ENCODE results near the gene PRPS2. TPM values are rescaled to one million over a fixed set of nuclear protein-coding genes. Genes with fewer than 3 reads are reported as not detected.

PRPS2 gene
- total RNA-seq, 2 experiments from 2014 or later: 98.9 to 99.5 TPM

Other genes with a start within 250 kb of the PRPS2 start
- gene TLR7, start 75.7 kb downstream of the PRPS2 start, total RNA-seq: not detected
- not detected for gene TLR8, start 115.2 kb downstream of the PRPS2 start, total RNA-seq
- gene TMSB4X, start 183.7 kb downstream of the PRPS2 start, total RNA-seq: 1,000 to 10,000 TPM; 2,827 to 3,263 TPM